ES-I3 (cell line): ENCODE measurements around the gene MKRN1.
A peak's percentile ranks its signal among the peaks of the same experiment; 100 is the strongest.
"Not testable (repeated sequence)": the region's sequence is repeated elsewhere in the genome, so short reads cannot be mapped to it uniquely, and the experiment has no call there.

ENCODE experiments used
- H3K36me3 ChIP-seq: 2 replicates; pipeline ENCODE4 v1.6.1; 2013; ENCODE audit warnings: mild to moderate bottlenecking, low read length, control low read depth, moderate library complexity; ENCODE audit not compliant: insufficient read depth
- H3K4me1 ChIP-seq: 2 replicates; pipeline ENCODE4 v1.6.1; 2013; ENCODE audit warnings: mild to moderate bottlenecking, control low read depth, low read length; ENCODE audit not compliant: insufficient read depth
- H3K9ac ChIP-seq: 2 replicates; pipeline ENCODE4 v1.6.1; 2013; ENCODE audit warnings: low read depth, mild to moderate bottlenecking, low read length, moderate library complexity
- H3K9me3 ChIP-seq: 2 replicates; pipeline ENCODE4 v1.6.1; 2013; ENCODE audit warnings: mild to moderate bottlenecking, low read length, moderate library complexity; ENCODE audit not compliant: control insufficient read depth, insufficient read depth

The MKRN1 gene

DNA sequence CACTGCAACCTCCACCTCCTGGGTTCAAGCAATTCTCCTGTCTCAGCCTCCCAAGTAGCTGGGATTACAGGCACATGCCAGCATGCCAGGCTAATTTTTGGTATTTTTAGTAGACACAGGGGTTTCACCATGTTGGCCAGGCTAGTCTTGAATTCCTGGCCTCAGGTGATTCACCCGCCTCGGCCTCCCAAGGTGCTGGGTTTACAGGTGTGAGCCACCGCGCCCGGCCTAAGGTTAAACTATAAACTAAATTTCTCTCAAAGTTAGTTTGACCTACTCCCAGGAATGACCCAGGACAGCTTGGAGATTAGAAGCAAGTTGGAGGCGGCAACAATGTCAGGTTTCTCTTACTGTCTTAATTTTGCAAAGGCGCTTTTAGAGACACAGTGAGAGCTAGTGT is 18.5 kb upstream of the MKRN1 start:
- not testable (repeated sequence) for H3K36me3 ChIP-seq, H3K9me3 ChIP-seq, H3K9ac ChIP-seq, H3K4me1 ChIP-seq

DNA sequence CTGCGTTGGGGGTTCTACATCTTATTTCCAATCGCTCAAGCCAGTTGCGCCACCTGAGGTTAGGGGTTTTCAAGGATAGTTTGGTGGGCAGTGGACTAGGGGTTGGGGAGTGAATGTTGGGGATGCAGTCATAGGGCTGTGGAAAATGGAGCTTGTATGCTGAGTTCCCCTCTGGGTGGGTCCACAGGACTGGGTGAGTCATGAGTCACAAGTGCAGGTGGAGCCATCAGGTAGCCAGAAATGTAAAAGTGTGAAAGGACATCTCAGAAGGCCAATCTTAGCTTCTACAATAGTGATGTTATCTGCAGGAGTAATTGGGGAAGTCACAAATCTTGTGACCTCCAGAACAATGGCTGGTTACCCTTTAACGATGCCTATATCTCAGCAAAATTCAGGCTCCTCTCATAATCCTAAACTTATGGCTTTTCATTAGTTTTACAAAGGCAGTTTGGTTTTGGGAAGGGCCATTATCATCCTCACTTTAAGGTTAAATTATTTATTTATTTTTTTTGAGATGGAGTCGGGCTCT is 18.0 kb upstream of the MKRN1 start:
- no peaks in the 10 kb centered on the region for H3K4me1 ChIP-seq
- H3K36me3 ChIP-seq: no peaks in the 10 kb centered on the region
- H3K9me3 ChIP-seq: no peaks in the 10 kb centered on the region
- H3K9ac ChIP-seq: no peak overlapping the region

DNA sequence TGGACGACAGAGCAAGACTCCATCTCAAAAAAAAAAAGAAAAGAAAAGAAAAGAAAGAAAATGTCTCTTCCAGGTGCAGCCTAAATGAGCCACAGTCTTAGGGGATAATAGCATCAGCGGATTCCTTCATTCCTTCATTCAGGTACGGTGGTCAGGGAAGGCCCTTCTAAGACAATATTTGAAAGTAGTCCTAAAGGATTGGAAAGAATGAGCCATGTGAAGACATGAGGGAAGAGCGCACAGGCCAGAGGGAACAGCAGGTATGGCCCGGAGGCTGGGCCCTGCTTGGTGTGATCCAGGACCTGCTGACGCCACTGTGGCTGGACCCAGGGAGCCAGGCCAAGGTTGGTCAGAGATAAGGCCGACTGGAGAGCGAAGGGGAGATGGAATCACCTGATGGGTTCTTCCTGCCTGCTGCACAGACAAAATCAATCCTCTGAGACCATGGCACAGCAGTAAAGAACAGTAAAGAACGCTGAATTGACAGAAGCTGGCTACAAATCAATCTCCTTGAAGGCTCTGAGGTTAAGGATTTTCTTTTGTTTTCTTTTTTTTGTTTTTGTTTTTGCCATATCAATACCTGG is 16.3 kb upstream of the MKRN1 start:
- no peak overlapping the region for H3K9ac ChIP-seq
- no peaks in the 10 kb centered on the region for H3K36me3 ChIP-seq
- H3K9me3 ChIP-seq: no peaks in the 10 kb centered on the region
- no peaks in the 10 kb centered on the region for H3K4me1 ChIP-seq

DNA sequence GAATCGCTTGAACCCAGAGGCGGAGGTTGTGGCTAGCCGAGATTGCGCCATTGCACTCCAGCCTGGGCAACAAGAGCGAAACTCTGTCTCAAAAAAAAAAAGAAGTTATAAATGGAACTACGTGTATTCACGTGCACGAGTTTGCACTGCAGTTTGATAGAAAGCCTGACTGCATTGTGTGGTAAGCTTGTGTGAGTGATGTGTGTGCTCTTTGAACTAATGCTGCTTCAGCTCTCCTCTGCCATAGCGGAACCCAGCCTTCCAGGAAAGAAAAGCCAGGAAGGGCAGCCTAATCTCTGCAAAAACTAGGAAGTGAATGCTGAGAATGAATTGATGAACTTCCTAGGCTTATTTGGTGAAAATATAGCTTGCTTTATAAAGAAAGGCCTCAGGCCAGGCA is 15.6 kb upstream of the MKRN1 start:
- Histone ChIP-seq H3K4me1 (no peaks in the 10 kb centered on the region), H3K9ac (no peak overlapping the region), H3K36me3 (no peaks in the 10 kb centered on the region), H3K9me3 (no peaks in the 10 kb centered on the region)

DNA sequence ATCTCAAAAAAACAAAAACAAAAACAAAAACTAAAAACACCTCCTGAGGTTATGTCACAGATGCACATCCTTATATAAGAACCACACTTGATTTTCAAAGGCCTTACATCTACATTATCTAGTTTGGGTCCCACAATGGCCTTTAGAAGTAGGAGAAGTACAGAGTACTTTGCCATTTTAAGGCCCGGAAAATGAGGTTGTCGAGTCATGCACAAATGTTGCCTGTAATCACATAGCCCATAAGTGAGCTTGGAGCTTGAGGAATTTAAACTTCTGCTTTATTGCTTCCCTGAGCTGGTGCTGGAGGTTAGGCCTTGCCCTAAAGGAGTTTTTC is 9.7 kb upstream of the MKRN1 start:
- Histone ChIP-seq H3K36me3 (no peaks in the 10 kb centered on the region), H3K9ac (no peak overlapping the region), H3K9me3 (no peaks in the 10 kb centered on the region), H3K4me1 (peaks cover 16% of the 10 kb centered on the region)

DNA sequence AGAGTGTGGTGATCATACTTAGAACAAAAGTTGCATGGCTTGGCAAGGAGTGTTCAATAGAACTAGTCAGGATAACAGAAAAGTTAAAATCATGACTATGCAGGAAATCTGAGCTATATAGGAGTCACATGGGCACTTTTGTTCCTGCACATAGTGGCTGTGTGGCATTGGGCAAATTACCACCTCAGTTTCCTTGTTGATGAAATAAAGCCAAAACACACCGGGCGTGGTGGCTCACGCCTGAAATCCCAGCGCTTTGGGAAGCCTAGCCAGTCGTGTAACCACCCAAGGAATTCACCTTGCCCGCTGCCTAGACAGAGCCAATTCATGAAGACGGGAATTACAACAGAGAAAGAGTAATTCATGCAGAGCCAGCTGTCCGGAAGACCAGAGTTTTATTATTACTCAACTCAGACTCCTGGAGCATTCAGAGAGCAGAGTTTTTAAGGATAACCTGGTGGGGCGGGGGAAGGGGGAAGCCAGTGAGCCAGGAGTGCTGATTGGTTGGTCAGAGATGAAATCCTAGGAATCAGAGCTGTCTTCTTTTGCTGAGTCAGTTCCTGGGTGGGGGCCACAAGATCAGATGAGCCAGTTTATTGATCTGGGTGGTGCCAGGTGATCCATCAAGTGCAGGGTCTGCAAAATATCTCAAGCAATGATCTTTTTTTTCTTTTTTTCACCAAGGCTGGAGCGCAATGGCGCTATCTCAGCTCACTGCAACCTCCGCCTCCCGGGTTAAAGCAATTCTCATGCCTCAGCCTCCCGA is 6.4 kb upstream of the MKRN1 start:
- Histone ChIP-seq H3K9me3 (no peaks in the 10 kb centered on the region), H3K4me1 (peaks cover 24% of the 10 kb centered on the region), H3K36me3 (no peaks in the 10 kb centered on the region), H3K9ac (no peak overlapping the region)

DNA sequence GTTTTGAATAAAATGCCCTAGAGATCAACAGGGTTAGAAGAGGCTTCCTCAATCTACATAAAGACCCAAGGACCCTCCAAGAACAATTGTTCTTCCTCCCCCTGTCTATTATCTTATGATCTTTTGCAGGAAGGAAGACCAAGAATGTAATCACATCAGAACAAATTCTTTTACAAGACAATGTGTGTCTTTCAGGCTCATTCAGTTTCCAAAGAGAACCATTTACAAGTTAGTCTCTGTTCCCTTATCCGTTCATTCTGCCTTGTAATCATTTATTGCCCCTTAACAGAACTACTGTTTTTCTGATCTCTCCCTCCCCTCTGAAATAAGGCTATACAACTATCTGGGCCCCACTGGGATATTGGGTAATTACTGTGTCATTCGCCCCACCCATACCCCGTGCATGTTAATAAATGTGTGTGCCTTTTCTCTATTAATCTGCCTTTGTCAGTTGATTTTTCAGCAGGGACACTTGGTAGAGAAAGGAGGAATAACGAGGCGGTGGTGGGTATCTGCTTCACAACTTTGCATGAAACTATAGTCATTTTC is 5.7 kb upstream of the MKRN1 start:
- Histone ChIP-seq H3K4me1 (peaks cover 24% of the 10 kb centered on the region), H3K36me3 (no peaks in the 10 kb centered on the region), H3K9ac (no peak overlapping the region), H3K9me3 (no peaks in the 10 kb centered on the region)

DNA sequence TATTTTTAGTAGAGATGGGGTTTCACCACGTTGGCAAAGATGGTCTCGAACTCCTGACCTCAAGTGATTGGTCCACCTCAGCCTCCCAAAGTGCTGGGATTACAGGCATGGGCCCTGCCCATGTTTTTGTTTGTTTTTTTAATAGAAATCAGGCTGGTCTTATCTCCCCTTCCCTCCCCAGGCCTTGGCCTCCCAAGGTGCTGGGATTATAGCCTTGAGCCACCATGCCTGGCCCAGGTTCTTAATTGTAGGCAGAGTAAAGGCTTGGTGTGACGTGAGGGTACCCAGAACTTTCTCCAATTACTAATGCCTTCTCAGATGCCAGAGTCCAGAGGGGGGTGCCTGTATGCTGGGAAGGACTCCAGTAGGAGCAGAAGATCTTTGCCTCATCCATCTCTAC is 5.2 kb upstream of the MKRN1 start:
- Histone ChIP-seq H3K4me1 (peaks cover 24% of the 10 kb centered on the region), H3K9ac (no peak overlapping the region), H3K9me3 (no peaks in the 10 kb centered on the region), H3K36me3 (no peaks in the 10 kb centered on the region)

DNA sequence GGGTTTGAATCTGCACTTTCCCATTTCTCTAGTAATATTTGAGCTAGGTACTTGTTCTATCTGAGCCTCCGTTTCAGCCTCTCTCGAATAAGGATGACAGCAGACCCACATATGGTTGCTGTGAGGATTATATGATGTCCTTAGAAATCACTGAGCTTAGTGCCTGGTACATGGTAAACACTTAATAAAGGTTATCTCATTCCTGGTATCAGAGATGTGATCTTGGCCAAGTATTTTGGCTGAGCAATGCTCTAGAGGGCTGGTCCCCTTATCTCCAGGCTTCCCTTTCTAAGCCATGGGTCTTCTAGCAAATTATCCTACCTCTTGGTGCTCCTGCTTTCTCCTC is 407 bp upstream of the MKRN1 start:
- Histone ChIP-seq H3K9ac (peak overlapping the region; percentile 95), H3K36me3 (no peaks in the 10 kb centered on the region), H3K4me1 (peaks cover 10% of the 10 kb centered on the region), H3K9me3 (no peaks in the 10 kb centered on the region)

DNA sequence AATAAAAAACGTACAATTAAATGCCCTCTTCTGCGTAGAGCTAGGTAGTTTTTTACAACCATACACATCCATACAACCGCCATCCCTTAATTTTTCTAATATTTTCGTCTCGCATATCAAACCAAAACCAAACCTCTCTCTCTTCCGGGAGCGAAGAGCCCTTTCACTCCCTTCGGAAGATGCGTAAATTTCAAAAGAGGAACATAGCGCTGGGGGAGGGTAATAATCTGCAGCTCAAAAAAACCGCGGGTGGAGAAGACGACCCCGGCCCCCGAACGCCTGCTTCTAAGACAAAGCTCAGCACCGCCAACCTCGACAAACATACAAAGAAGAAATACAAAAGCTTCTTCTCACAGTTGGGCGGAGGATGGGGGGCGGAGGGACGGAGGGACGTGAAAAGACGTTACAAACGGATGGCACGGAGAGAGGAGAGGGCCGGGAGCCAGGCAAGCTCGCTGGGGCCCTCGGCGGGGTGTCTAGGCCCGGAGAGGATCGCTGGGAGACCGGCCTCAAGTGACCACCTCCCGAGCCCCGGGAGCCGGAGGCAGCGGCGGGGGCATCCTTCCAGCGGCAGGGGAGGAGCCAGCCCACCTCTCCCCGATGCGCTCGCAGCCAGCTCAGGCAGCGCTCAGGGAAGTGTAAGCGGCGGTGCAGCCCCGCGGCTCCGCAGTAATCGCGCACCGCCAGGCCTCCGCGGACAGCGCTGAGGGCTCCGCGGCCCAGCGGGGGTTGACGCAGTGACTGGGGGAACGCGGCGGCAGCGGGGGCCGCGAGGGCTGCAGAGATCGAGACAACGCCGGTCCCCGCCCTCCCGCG is 851 bp downstream of the MKRN1 start:
- Histone ChIP-seq H3K9me3 (no peaks in the 10 kb centered on the region), H3K9ac (peak overlapping the region; percentile 95), H3K36me3 (no peaks in the 10 kb centered on the region), H3K4me1 (peaks cover 3% of the 10 kb centered on the region; the same call in 1 of the 2 replicates)

DNA sequence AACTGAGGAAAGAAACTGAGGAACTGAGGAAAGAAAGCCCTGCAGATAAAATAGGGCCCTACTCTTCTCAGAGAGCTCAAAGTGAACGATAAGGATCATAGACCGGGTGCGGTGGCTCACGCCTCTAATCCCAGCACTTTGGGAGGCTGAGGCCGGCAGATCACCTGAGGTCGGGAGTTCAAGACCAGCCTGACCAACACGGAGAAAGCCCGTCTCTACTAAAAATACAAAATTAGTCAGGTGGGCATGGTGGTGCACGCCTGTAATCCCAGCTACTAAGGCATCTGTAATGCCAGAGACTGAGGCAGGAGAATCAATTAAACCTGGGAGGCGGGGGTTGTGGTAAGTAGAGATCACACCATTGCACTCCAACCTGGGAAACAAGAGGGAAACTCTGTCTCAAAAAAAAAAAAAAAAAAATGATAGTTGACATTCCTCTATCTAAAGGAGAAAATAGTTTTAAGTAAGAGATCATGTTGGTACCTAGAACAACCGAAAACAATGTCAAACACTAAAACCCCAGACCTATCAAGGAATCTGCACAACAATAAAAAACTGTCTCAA is 2.5 kb downstream of the MKRN1 start:
- Histone ChIP-seq H3K9me3 (no peaks in the 10 kb centered on the region), H3K4me1 (no peaks in the 10 kb centered on the region), H3K36me3 (no peaks in the 10 kb centered on the region), H3K9ac (peak overlapping the region; percentile 95; the same call in 1 of the 2 replicates)

DNA sequence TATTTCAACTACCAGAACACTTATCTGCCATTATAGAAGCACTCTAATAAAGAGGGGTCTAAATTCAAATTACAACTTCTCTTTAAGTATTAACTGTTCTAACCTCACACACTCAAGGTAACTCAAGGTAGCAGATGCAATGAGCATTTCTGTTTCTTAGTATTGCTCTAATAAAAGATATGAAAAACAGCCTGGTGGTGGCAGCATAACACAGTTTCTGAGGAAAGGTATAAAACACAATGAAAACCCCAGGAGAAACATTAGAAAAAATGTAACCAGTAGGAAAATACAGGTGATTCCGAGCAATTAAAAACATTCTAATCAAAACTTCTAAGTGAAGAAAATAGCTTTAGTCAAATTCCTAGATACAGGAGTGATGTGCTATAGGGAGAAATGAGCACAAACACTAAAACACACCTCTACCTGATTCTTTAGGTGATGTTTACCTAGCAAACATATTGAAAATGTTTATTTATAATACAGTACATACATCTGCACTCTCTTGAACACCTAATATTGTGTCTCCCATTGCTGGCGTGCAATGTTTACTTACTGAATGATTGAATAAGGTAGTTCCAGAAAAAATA is 3.5 kb downstream of the MKRN1 start:
- Histone ChIP-seq H3K9me3 (no peaks in the 10 kb centered on the region), H3K9ac (no peak overlapping the region), H3K36me3 (no peaks in the 10 kb centered on the region), H3K4me1 (no peaks in the 10 kb centered on the region)

DNA sequence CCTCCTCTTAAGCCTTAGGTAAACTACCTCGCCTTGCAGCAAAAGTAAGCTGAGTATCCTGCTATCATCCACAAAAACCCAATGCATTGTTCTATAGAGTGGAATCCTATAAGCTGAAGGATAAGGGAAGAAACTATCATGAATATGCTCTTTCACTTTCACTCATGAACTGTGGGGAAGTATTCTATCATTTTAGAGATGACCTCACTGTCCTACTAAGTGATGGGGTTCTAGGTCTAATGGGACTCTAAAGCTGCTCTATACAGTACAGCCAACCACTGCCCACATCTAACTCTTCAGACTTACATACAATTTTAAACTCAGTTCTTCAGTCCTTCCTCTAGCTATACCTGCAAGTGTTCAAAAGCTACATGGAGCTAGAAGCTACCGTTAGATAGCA is 16.2 kb downstream of the MKRN1 start:
- H3K4me1 ChIP-seq: peaks cover 5% of the 10 kb centered on the region
- H3K9me3 ChIP-seq: no peaks in the 10 kb centered on the region
- no peak overlapping the region for H3K9ac ChIP-seq
- H3K36me3 ChIP-seq: peaks cover 35% of the 10 kb centered on the region

DNA sequence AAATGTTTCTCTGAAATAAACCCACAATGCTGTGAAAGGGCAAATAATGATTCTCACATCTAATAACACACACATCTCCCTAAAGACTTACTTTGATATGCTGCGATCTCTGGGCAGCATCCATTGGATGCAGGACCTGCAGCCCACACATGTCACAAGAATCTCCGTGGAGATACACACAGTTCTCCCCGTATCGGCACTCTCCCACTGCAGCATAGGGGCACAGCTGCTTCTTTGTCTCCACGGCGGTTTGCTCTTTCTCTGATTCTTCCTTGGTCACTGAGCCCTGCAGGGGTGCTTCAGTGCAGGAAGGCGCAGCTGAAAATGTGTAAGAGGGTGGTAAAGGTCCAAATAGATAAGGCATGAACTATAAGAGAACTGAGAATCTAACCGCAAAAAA is 20.4 kb downstream of the MKRN1 start:
- no peaks in the 10 kb centered on the region for H3K9me3 ChIP-seq
- no peak overlapping the region for H3K9ac ChIP-seq
- H3K36me3 ChIP-seq: peaks cover 37% of the 10 kb centered on the region
- H3K4me1 ChIP-seq: peaks cover 43% of the 10 kb centered on the region
